Stimulated activated CD4-positive, alpha-beta T cell treated with anti-CD3 and anti-CD28 coated beads, Interleukin-4, amount 100 ng/mL, for 1 hour (primary cell): ENCODE results near the gene POMT2.

Source experiments
- DNase-seq: peaks from one replicate; pipeline ENCODE4 v3.0.0-alpha.2; 2020

Gene POMT2

GRCh38 chr14:77238356-77238755 is 82.3 kb downstream of the POMT2 start:
- DNase-seq, result no peak

GRCh38 chr14:77236814-77237213 is 83.9 kb downstream of the POMT2 start:
- DNase-seq, result no peak

DNA sequence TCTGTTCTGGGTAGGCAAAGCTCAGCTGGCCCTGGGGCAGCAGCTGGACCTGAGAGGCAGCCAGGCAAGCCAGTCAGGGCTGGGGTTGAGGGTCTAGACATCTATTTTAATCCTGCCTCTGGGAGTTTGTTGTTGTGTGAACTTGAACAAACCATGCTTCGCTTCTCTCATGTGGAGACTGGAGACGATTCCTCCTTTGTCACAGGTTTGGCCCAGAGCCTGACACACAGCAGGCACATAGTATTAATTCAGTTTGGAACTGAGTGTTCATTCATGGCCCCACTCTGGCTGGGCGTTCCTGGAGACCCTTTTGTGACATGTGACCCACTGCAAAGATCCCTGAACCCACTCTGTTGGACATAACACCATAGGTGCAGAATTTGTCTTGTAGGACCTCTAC is 89.0 kb downstream of the POMT2 start:
- no peak for DNase-seq

DNA sequence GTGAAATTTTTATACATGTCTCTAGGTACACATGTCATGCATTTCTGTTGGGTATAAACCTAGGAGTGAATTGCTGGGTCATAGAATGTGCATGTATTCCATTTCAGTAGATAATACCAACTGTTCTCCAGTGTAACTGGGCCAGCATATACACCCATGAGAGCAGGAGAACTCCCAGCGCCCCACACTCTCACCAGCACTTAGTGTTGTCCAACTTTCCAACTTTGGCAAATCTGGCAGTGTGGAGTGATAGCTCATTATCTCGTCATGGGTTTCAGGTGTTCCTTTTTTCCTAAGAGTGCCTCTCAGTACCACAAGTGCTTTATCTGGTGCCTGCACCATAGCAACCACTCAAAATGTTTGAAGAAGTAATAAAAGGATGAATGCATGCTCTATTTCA is 89.8 kb downstream of the POMT2 start:
- DNase-seq, result no peak

DNA sequence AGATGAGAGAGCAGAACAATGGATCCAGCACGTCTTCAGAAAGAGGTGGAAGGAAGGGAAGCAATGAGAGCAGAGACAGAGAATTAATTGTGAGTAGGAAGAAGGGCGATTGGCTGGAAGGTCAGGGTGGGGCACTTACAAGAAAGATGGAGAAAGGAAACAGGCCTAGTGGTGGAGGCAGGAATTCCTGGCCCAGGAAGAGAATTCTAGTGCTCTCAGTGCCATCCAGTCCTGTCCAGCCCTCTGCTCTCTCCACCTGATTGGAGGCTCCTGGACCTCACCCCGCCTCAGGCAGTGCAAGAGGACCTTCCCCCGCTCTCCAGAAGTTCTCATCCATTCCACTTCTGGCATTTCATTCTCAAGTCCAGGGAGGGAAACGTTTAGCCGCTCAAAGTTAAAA is 92.6 kb downstream of the POMT2 start:
- no peak for DNase-seq

DNA sequence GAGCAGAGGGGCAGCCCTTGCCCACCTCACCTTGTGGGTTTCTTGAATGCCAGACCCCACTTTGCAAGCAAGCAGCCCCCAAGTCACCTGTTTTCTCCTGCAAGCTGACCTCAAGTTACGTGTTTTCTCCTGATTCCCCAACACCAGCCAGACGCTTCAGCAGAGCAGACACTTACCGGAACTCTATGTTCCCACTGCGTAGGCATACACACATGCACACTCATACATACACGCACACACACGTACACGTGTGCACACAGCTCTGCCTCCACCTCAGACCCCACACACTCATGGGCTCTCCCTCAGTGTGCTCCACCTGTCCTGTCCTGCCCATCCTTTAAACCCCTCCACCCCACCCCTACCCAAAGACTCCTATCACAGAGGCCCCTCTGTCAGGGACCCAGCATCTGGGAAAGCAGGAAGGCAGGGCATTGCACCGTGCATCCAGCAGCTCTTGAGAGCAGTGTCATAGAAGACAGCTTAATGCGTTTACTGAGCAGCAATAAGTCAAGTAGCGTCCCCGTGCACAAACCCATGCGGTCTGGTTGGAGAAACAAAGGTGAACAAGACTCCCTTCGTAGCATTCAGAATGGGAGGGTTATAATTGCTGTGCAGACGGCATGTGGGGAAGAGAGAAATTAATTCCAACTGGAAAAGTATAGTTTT is 94.7 kb downstream of the POMT2 start:
- DNase-seq, result no peak

- DNase-seq, result no peak
Measured at GRCh38 chr14:77225254-77225653, 95.4 kb downstream of the POMT2 start.
